ENCODE data around the gene NCKIPSD.

Gene NCKIPSD

DNA sequence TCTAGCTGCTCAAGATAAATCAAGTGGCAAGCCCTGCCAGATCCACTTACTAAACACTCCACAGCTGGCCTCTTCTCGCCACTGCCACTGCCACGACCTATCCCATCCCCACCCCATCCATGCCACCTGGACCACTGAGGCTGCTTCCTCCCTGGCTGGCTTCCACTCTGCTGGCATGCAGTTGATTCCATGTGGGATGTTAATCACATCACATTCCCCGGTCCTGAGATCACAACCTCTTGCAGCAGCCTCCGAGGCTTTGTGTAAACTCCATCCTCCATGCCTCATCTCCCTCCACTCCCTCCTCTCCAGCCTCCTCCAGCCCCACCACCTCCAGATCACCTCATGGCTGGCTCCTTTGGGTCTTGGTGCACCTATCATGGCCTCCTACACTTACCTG, 7.7 kb downstream of the NCKIPSD start:
- no peak for FAIRE-seq

DNA sequence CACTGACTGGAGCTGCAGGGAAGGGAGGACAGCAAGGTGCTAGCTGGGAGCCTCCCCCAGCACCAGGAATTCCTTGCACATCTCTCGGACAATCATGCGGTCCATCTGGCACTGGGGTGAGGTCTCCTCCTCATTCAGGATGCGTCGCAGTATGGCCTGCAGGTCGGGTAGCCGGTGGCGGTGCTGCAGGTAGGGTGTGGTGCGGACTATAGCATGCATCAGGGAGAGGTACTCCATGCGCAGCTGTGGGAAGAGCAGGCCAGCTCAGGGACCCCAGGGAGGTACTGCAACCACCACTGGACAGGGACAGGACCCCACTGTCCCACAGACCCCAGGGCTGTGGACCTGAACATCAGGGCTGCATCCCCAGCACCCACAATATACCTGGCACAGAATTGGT, 11.2 kb downstream of the NCKIPSD start:
- no peak for FAIRE-seq

DNA sequence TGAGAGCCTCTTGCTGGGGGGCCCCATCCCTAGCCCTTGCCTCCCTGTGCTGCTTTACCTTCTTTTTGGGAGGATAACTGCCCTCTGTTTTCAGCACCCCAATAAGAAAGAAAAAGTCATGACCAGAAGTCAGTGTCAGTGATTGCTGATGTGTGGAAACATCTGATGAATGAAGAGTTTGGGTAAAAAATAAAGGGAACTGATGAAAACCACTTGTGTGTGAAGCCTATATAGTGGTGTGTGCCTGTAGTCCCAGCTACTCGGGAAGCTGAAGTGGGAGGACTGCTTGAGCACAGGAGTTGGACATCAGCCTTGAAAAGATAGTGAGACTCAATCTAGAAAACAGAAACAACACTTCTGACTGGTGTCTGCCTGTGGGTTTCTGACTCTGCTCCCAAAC, 13.2 kb downstream of the NCKIPSD start:
- no peak for FAIRE-seq

DNA sequence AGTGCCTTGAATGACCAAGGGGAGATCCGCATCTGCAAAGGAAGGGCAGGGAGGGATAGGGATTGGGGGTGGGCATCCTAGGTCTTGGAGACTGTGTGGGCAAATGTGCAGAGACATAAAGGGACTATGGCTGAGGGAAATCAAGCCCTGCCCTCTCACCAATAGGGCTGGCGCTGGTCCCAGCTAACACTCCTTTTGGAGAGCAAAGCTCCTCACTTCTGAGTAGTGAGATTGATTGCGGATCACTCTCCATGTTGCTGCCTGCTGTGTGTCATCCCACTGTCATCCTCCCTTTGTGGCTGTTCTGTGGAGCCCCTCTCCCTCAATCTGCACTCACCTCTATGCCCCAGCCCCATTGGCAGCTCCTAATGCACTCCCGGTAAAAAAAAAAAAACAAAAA, 20.8 kb downstream of the NCKIPSD start:
- no peak for FAIRE-seq

DNA sequence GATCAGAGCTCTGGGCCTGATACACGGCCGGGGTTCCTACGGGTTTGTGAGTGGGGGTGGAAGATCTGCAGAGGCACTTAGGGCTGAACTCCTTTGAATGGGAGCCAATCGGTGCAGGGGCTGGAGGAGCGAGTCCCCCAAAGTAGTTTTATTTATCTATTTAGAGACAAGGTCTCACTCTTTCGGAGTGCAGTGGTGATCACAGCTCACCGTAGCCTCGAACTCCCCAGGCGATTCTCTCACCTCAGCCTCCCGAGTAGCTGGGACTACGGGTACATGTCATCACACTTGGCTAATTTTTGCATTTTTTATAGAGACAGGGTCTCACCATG, 21.4 kb downstream of the NCKIPSD start:
- no peak for FAIRE-seq

DNA sequence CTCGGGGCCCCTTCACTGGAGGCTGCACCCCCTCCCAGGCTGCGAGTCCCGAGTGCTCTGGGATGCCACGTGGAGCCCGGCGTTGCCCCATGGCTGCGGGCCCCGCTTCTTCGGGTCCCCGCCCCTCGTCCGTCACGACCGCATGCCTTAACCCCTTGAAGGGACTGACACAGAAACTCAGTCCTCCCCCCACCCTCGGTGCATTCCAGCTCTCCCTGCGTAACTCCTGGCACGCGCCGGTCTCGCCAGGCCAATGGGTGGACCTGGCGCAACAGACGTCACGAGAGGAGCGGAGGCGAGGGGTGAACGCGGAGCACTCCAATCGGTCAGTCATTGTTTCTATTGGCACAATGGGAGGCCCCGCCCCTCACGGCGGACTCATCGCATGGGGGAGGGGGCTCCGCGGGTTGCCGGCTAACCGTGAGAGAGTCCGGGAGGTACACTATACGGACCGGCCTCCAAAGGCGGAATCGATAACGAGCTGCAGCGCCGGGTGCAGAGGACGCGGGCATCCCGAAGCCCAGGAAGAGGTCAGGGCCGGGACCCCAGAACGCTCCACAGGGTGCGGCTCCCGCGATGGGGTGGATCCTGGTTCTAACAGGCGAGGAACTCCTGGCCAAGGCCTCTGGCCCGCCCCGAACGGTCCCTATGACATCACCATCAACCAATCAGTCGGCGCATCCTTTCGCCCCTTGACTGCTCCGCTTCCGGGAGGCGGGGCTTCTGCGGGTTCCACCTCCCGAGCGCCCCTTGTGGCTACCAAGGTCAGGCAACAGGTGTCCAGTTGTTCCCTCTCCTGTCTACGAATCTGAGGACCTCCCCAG, 22.0 kb downstream of the NCKIPSD start:
- FAIRE-seq = peak; percentile 96

DNA sequence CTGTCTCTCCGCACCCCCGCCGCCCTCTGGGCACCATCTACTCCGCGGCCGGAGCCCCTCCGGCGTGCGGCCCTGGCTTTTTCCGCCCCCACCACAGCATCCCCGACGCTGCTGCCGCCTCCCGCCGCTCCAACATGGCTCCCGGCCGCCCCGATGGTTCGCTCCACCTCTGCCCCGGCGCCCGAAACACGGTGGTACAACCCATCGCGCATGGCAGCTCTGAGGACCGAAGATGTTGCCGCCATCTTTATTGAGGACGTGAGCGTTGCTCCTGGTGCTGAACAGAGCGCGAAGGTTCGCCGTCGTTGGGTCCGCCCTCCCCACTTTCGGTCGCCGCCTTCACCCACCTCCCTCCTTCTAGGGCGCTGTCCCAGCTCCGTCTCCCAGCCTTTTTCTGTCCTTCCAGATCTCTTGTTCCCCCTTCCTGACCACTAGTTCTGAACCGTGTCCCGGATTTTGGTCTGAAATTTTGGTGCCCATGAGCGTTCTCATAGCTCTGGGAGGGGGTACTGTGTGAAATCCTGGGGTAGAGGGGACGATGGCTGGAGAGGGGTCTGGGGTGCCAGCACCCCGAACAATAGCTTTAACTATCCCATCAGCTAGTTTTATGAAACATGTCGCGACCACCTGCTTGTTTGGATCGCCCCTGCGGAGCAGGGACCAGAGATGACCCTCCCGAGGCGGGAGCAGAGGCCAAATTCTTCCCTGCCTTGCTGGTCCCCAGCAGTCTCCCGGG, 22.8 kb downstream of the NCKIPSD start, which contains the start of gene CELSR3:
TSS of gene CELSR3 (minus strand) at position 134 of the 736 bp plus-strand sequence. CDS start 252 bp downstream, outside the sequence.
- FAIRE-seq = peak; percentile 58

DNA sequence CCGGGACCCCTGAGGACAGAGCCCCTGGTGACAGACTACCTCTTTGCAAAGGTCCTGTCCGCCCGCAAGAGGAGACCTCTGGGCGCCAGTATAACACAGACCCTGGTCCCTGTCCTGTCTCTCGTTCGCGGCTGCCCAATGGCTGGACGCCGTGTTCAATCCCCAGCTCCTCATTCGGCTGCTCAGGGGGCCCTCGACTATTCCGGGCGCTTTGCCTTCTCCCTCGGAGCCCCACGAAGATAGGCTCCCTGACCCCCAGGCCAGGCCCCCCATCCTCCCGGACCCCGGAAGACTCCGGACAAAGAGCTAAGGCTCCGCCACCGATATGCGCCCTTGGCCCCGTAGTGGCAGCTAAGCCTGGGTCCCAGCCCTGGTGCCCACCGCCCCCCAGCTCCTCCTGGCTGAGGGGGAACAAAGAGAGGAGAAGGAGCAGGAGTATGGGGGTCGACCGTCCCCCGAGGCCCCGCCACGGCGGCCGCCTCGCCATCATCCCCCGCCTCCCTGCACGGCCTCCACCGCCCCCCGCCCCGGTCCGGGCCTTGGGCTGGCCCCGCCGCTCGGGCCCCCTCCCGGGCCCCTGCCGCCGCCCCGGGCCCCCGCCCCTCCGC, 23.5 kb downstream of the NCKIPSD start:
- FAIRE-seq = no peak

DNA sequence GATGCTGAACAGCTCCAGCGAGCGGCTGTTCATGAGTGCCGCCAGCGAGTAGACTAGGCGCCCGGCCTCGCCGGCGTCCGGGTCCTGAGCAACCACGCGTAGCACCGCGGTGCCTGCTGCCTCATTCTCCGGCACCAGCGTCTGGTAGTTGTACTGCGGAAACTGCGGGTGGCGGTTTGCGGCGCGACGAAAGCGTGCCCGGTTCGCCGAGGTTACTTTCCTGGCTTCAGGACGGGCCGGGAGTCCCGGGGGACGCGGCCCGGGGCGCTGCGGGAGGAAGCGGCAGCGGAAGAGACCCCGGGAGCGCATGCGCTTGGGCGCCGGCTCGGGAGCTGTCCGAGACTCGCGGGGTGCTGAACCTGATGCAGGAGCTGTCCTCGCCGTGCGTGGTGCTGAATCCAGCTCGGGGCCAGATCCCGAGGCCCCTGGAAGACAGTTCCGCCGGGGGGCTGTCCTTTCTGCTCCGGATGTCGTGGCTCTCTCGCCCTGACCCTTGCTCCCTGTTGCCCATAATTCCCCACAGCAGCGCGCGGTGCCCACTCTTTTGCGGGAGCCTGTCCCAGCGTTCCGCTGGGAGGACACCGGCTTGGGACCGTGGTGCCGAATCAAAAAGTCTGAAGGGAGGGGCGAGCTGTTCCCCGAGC, 24.1 kb downstream of the NCKIPSD start:
- no peak for FAIRE-seq

DNA sequence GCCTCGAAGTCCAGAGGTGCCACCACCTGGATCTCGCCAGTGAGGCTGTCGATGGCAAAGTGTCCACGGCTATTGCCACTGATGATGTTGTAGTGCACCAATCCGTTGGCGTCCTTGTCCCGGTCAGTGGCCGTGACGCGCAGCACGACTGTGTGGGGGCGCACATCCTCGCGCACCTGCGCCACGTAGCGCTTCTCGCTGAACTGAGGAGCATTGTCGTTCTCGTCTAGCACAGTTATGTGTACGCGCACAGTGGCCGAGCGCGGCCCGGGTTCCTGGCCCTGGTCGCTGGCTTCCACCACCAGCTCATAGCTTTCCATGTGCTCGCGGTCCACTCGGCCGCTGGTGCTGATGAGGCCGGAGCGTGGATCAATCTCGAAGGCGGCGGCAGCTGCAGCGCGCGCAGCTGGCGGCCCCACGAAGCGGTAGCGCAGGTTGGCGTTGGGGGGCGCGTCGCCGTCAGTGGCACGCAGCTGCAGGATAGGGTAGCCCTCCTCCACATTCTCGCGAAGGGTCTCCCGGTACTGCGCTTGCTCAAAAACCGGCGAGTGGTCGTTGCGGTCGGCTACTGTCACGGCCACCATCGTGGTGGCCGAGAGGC, 24.8 kb downstream of the NCKIPSD start:
- no peak for FAIRE-seq

DNA sequence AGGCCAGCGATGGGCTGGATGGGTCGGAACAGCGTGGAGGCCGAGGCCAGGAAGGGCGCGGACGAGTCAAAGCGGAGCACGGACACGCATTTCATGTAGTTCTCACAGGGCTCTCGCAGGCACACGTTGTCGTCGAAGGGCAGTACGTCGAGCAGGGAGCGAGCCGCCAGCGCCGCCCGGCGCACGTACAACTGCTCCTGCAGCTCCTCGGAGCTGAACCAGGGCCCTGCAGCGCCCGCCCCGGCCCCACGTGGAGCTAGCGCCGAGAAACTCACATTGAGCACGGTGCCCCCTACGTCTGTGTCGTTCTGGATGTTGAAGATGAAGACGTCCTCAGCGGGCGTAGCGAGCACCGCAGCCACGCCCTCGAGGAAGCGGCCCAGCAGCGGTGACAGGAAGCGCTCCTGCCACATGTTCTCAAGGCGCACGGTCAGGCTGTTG, 28.9 kb downstream of the NCKIPSD start:
- no peak for FAIRE-seq

DNA sequence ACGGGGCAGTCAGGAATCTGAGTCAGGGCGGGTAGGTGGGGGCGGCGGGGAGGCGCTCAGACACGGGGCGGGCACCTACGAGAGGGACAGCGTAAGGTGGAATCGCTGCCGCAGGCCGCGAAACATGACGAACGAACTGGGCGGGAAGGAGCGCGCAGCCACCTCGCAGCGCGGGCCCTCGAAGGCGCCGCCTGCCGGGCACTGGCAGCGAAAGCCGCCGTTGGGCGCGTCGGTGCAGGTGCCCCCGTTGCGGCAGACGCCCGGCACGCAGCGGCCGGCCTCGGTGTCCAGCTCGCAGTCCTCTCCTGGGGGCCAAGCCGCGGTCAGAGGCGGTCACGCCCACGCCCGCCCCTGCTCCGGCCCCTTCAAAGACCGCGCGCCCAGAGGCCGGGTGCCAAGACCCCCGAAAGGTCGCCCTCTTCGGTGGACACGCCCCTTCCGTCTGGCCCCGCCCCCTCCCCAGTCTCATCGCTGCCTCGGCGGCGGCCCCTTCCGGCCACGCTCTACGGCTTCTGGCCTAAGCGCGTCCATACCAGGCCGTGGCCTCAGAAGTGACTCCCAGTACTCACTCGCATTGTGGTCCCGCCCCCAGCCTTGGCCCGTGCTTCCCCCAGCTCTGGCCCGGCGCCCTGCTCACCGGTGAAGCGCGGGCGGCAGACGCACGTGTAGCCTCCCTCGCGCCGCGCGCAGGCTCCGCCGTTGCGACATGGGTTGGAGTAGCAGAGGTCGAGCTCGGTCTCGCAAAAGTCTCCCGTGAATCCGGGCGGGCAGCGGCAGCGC, 29.5 kb downstream of the NCKIPSD start:
- FAIRE-seq = no peak

DNA sequence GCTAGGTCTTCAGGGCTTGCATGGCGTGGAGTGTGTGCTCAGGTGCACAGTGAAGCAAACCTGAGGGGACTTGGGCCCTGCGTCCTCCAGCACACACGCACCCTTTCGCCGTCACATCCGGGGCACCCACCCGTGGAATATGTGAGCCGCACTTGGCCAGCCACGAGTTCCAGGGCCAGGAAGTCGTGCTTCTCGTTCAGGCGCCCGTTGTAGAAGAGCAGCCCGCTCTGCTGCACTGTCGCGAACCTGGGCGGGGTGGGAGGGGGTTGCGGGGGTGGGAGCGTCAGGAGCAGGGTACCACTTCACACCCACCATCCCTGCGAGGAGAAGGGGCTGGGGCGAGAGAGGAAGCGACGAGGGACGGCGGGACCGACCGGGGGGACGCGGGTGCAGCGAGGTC, 30.1 kb downstream of the NCKIPSD start:
- no peak for FAIRE-seq

DNA sequence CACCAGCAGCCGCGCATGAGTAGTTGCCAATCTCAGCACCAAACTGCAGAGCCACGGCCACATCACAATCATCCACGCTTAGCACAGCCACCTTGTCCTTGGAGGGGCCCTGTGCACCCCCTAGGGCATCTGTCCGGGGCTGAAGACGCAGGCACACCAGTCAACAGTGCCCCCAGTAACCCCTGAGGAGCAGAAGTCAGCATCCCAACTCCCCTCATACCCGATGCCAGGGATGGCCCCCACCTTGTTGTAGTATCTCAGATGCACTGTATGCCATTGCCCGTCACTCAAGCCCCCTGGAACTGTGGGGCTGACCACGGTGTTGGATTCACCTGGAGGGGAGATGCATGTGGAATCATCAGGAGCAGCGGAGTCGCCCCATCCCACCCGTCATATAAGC, 30.7 kb downstream of the NCKIPSD start:
- no peak for FAIRE-seq

DNA sequence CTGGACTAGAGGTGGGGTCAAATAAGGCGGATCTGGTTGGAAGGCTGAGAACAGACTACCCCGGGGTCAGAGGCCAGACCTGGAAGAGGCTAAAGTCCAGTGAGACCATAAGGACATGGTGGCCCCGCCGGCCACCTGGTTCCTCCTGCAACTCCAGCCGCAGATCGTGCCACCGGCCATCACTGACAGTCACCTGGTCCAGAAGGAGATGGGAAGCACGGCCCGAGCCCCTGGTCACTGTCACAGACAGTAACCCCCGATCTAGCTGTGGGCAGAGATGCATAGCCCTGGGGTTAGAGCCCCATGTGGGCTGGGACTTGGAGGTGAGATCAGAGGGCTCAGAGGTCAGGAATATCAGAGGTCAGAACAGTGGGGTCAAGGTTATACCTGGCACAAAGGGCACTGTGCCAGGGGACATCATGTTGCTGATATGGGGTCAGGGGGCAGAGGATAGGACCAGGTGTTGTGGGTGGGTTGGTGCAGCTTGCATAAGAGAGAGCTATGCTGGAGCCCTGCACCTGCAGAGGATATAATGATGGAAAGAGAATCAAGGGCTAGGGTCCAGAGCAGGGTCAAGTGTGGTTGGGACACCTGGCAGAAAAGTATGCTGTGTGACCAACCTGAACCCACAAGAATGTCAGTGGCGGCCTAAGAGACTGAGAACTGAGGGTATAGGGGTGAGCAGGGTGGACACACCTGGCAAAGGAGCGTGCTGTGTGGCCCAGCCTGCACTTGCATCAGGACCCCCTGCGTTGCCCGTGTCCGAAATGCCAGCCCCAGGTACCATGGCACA, 32.6 kb downstream of the NCKIPSD start:
- no peak for FAIRE-seq

DNA sequence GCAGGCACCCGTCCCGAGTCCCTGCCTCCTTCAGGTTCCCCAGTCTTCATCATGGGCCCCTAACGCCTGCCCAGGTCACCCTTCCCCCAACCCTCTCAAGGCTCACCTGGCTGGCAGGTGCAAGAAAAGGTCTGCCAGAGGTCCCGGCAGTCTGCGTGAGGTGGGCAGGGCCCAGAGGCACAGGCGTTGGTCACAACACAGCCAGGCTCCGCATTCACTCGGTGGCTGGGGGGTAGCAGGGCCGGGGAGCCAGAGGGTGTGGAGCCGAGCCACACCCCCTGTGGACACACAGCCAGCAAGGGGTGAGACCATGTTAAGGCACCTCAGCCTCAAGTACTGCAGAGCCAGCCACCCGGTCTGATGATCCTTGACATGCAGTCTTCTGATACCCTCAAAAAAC, 33.9 kb downstream of the NCKIPSD start:
- FAIRE-seq = no peak

DNA sequence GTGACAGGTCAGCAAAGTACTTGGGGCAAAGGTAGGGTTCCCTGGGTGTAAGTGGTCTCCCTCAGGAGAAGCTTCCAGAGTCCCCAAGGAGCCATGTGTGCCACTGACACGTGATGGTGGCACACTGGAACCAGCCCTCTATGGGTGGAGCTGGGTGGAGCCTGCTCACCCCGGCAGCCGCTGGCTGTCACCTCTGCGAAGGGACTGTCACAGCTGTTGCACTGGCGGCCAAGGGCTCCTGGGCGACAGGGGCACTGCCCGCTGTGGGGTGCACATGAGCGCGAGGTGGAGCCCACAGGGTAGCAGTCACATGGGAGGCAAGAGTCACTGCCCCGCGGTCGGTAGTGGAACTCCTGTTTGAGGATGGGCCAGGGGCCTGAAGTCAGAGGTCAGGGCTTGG, 35.0 kb downstream of the NCKIPSD start:
- no peak for FAIRE-seq

DNA sequence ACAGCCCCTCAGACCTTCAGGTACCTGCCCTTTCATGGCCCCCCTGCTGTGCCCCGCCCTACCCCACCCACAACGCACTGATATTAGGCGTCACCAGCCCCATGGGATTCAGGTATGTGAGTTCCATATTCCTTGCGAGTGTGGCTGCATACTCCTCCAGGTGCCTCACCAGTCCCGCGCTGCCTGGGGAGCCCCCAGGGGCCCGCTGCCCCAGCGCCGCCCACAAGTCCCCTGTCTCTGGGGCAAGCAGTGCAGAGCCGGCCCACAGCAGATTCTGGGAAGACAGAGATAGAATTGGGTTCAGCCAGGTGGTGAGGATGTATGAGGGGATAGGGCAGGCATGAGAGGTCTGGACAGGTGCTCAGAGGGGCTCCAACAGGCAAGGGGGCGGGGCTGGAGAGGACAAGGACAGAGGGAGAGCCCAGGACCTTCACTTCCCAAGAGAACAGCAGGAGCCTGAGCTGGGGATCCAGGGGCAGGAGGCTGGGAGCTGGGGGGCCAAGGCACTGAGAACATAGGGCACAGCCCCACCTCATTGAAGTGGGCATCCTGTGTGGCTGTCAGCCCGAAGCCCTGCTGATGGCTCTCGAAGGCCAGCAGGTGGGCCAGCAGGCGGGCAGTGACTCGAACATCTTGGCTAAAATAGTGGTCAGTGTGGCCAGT, 37.4 kb downstream of the NCKIPSD start:
- no peak for FAIRE-seq

DNA sequence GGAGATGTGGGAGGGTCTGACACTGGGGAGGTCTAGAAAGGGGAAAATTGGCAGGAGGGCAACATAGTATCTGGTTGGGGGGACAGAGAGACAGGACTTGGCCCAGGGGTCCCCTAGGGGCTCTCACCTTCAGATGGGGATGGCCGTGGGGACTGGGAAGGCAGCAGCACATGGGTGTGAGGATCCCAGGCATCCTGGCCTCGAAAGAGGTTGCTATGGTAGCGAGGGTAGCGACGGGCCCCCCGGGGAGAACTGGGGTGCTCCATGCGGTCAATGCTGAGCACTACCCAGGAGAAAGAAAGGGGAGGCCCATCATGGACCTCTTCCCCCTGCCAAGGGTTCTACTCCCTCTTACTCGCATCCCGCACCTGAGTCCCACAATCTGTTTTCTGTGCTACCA, 38.0 kb downstream of the NCKIPSD start:
- no peak for FAIRE-seq

DNA sequence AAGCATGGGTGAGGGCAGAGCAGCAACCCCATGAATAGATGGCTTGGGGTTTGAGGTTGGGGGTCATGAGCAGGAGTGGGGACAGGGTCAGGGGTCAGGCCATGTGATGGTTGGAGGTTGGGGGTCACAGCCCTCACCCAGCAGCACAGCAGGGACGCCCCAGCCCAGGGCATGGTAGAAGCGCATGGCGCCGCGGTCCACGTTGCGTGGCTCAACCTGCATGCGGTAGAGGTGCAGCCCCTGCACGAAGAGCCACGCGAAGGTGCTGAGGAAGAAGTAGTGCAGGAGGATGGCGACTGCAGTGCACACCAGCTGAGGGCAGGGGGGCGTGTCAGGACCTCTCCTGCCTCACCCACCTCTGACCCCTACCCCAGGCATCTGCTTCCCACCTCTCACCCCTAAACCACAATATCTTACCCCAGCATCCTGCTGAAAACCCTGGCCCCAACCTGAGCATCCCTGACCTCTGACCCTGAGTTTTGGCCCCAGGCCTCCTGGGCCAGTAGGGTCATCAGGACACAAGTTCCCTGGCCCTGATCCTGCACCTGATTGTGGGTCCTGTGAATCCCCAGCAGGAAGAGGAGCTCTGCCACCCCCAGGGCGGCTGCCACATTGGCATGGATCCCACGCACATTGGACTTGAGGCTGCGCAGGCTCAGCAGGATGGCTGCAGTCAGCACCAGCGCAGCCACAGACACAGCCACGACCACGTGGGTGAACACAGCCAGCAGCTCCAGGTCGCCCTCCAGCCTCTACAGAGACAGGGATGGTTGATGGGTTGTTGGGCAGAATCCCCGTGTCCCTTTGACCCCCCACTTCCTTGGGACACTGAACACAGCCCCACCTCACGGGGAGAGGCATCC, 40.6 kb downstream of the NCKIPSD start:
- no peak for FAIRE-seq

Data from G401.6 (cell line).